HepG2 (cell line): ENCODE results near the gene PTTG1IP2. TPM values are rescaled to one million over a fixed set of nuclear protein-coding genes. Genes with fewer than 3 reads are reported as not detected.

ENCODE experiments used
- ATAC-seq: fragments of 200-7000 bp; cut with Tn5 transposase; 3 replicates; pipeline ENCODE4 v1.9.1; 2020; ENCODE audit warnings: mild to moderate bottlenecking, moderate library complexity
- BruUV-seq: library from RNA; stranded (reverse); fragments of 400-500 nt; replicated peaks from 2 replicates; lab custom pipeline; 2021; lab: Mats Ljungman, UMichigan
- CTCF ChIA-PET: fragments of 300-600 bp; formaldehyde crosslinking; extraction: SDS; loops from one replicate; lab custom pipeline; 2021; ENCODE audit warnings: low total read pairs, inconsistent platforms, low intra/inter-chr PET ratio; lab: Yijun Ruan, JAX
- POLR2A ChIA-PET: fragments of 350-600 bp; sonication (Branson Sonifier 250); formaldehyde crosslinking; loops from one replicate; lab custom pipeline; 2020; ENCODE audit warnings: antibody characterized with exemption, inconsistent platforms; lab: Yijun Ruan, JAX
- DNase-seq: peaks from one replicate; pipeline ENCODE4 v3.0.0-alpha.2; 2015; ENCODE audit warnings: low spot score
- FAIRE-seq: peaks from 3 replicates; lab custom pipeline; 2011; peaks lifted over from hg19 to GRCh38; lab: Jason Lieb, UNC
- H2AFZ ChIP-seq: one replicate; pipeline ENCODE4 v1.6.1; 2011; ENCODE audit warnings: low read length, inconsistent platforms
- H3K27ac ChIP-seq: fragments of 300-600 bp; 3 replicates; pipeline ENCODE4 v1.8.0; 2011; ENCODE audit warnings: mixed run types, mild to moderate bottlenecking, mixed read lengths, low read length, inconsistent platforms; ENCODE audit not compliant: insufficient read depth; ENCODE audit errors: extremely low read length
- H3K27me3 ChIP-seq, 2 experiments: fragments of 200-600 bp in 1 of 2; 2 replicates in 1 of 2; 3 replicates in 1 of 2; pipeline versions ENCODE4 v1.6.0 to v1.8.0; 2011; ENCODE audit warnings: low read length in 2 of 2, mild to moderate bottlenecking in 2 of 2, moderate library complexity in 2 of 2, inconsistent platforms in 1 of 2; ENCODE audit not compliant: insufficient read depth in 2 of 2, control insufficient read depth in 1 of 2
- H3K36me3 ChIP-seq, 2 experiments: fragments of 200-600 bp in 1 of 2; replicated peaks in 1 of 2; 2 replicates in 1 of 2; 3 replicates in 1 of 2; pipeline versions ENCODE4 v1.5.1 to v1.8.0; 2011; ENCODE audit warnings: low read length in 2 of 2, inconsistent platforms in 1 of 2; ENCODE audit not compliant: insufficient read depth in 2 of 2, control insufficient read depth in 1 of 2
- H3K4me1 ChIP-seq: 2 replicates; pipeline ENCODE4 v1.5.1; 2012; ENCODE audit warnings: low read length, inconsistent platforms; ENCODE audit not compliant: insufficient read depth
- H3K4me2 ChIP-seq: 2 replicates; pipeline ENCODE4 v1.6.0; 2011; ENCODE audit warnings: low read depth, low read length, inconsistent platforms
- H3K4me3 ChIP-seq, 3 experiments: fragments of 200-600 bp in 1 of 3; sonication (generic), shearing (Covaris generic) in 1 of 3; replicated peaks in 1 of 3; 2 replicates each; pipeline ENCODE4 v1.5.1; 2011 to 2016; ENCODE audit warnings: low read length in 3 of 3, inconsistent platforms in 2 of 3, low read depth in 2 of 3, mild to moderate bottlenecking in 2 of 3, control low read depth in 1 of 3, mixed read lengths in 1 of 3; ENCODE audit not compliant: insufficient read depth in 1 of 3
- H3K79me2 ChIP-seq: one replicate; pipeline ENCODE4 v1.6.1; 2011; ENCODE audit warnings: low read length, inconsistent platforms; ENCODE audit not compliant: insufficient read depth
- H3K9ac ChIP-seq: 2 replicates; pipeline ENCODE4 v1.6.0; 2011; ENCODE audit warnings: mild to moderate bottlenecking, low read depth, low read length, inconsistent platforms; ENCODE audit not compliant: insufficient read depth
- H3K9me3 ChIP-seq: 2 replicates; pipeline ENCODE4 v1.5.1; 2012; ENCODE audit warnings: mild to moderate bottlenecking, low read length
- H4K20me1 ChIP-seq: 2 replicates; pipeline ENCODE4 v1.6.0; 2011; ENCODE audit warnings: inconsistent platforms, mild to moderate bottlenecking, low read length, moderate library complexity; ENCODE audit not compliant: insufficient read depth
- AHDC1 ChIP-seq: sonication (generic); formaldehyde crosslinking; IDR thresholded peaks from 2 replicates; pipeline ENCODE4 v1.5.1; 2020; ENCODE audit warnings: mild to moderate bottlenecking, missing genetic modification reagents, borderline replicate concordance
- EP300 ChIP-seq, 3 experiments: sonication (generic) in 1 of 3; formaldehyde crosslinking in 1 of 3; IDR thresholded peaks; 2 replicates each; pipeline versions ENCODE4 v1.5.1 to v1.6.1; 2011 to 2020; ENCODE audit warnings: low read depth in 2 of 3, low read length in 2 of 3, borderline replicate concordance in 1 of 3, improper control_type of control experiment in 1 of 3, mild to moderate bottlenecking in 1 of 3, missing genetic modification reagents in 1 of 3, moderate library complexity in 1 of 3
- ERF ChIP-seq: IDR thresholded peaks from 2 replicates; pipeline ENCODE4 v1.6.1; 2018; ENCODE audit warnings: missing biosample characterization, missing genetic modification reagents
- HES4 ChIP-seq: sonication (generic); formaldehyde crosslinking; IDR thresholded peaks from 2 replicates; pipeline ENCODE4 v1.9.0; 2021; ENCODE audit warnings: mild to moderate bottlenecking, missing genetic modification reagents, borderline replicate concordance
- KLF15 ChIP-seq: sonication (generic); formaldehyde crosslinking; IDR thresholded peaks from 2 replicates; pipeline ENCODE4 v1.8.1; 2023; ENCODE audit warnings: borderline replicate concordance, mild to moderate bottlenecking, inconsistent platforms, missing genetic modification reagents, mixed read lengths
- MATR3 ChIP-seq: sonication (generic); formaldehyde crosslinking; IDR thresholded peaks from 2 replicates; pipeline ENCODE4 v1.4.0; 2020; ENCODE audit warnings: missing genetic modification reagents
- NPAS2 ChIP-seq: sonication (generic); formaldehyde crosslinking; IDR thresholded peaks from 2 replicates; pipeline ENCODE4 v1.8.0; 2022; ENCODE audit warnings: mild to moderate bottlenecking, missing genetic modification reagents, borderline replicate concordance
- PAF1 ChIP-seq: IDR thresholded peaks from 2 replicates; pipeline ENCODE4 v1.6.1; 2016; ENCODE audit warnings: missing genetic modification reagents, missing compliant biosample characterization
- POLR2AphosphoS5 ChIP-seq: IDR thresholded peaks from 2 replicates; pipeline ENCODE4 v1.6.1; 2012; ENCODE audit warnings: low read depth, low read length
- PRDM15 ChIP-seq: sonication (generic); formaldehyde crosslinking; IDR thresholded peaks from 2 replicates; pipeline ENCODE4 v1.4.0; 2020; ENCODE audit warnings: missing genetic modification reagents
- SMAD9 ChIP-seq: sonication (generic); formaldehyde crosslinking; IDR thresholded peaks from 2 replicates; pipeline ENCODE4 v1.5.1; 2020; ENCODE audit warnings: mild to moderate bottlenecking, missing genetic modification reagents
- YEATS4 ChIP-seq: sonication (generic); formaldehyde crosslinking; IDR thresholded peaks from 2 replicates; pipeline ENCODE4 v1.4.0; 2020; ENCODE audit warnings: missing genetic modification reagents, borderline replicate concordance
- ZMYM2 ChIP-seq: sonication (generic); formaldehyde crosslinking; IDR thresholded peaks from 2 replicates; pipeline ENCODE4 v1.8.0; 2022; ENCODE audit warnings: mild to moderate bottlenecking, missing genetic modification reagents
- ZNF557 ChIP-seq: sonication (generic); formaldehyde crosslinking; IDR thresholded peaks from 2 replicates; pipeline ENCODE4 v1.4.0; 2020; ENCODE audit warnings: missing genetic modification reagents
- WGBS: methylation state at CpG from one replicate; pipeline ENCODE4 v1.1.6; 2017; ENCODE audit warnings: low lambda C conversion rate; 5-methylcytosine and 5-hydroxymethylcytosine counted together
- in situ Hi-C: cut with HindIII; loops from 2 replicates; pipeline ENCODE4 v1.10.0; 2017; ENCODE audit warnings: low pct_unique_long_range_greater_than_20kb; ENCODE audit not compliant: extremely low pct_ligation_motif_present
- intact Hi-C: fragments of 100-400 bp; cut with micrococcal nuclease; formaldehyde crosslinking; loops from one replicate; pipeline ENCODE4 v1.10.0; 2022; ENCODE audit not compliant: unreplicated experiment
- polyA plus RNA-seq, 8 experiments: library from polyadenylated mRNA; depleted of rRNA in 3 of 8; stranded (reverse) in 7 of 8; unstranded in 1 of 8; fragments of >200 nt; fragmentation: Illumina TruSeq in 4 of 8; extraction: Trizol in 4 of 8; gene quantifications; 2 replicates each; pipeline versions ENCODE4 v1.2.1 to v1.2.3, GENCODE V29; 2011 to 2016; ENCODE audit warnings: low read depth in 4 of 8, missing spikeins in 1 of 8, mixed read lengths in 1 of 8; ENCODE audit not compliant: insufficient read depth in 1 of 8
- total RNA-seq, 5 experiments: library from RNA; depleted of rRNA; stranded (reverse); fragments of >200 nt; fragmentation: Illumina TruSeq; extraction: Trizol; gene quantifications; 2 replicates each; pipeline ENCODE4 v1.2.3, GENCODE V29; 2016; ENCODE audit warnings: low read depth in 1 of 5

Gene PTTG1IP2
- total and polyA plus RNA-seq, 2 of the 13 experiments (the other 11 are each of a cell fraction or from before 2014, with no cell fraction given): not detected

GRCh38 chr7:90474284-90475210 is 5.1 kb downstream of the PTTG1IP2 start:
- Histone ChIP-seq H3K4me1 (no peaks in the 10 kb centered on the region), H3K27ac (no peak overlapping the region), H3K4me2 (no peak overlapping the region), H3K79me2 (no peaks in the 10 kb centered on the region), H3K4me3 (no peak overlapping the region), H4K20me1 (no peaks in the 10 kb centered on the region), H3K36me3 (no peaks in the 10 kb centered on the region), H3K9me3 (no peaks in the 10 kb centered on the region), H2AFZ (no peak overlapping the region), H3K27me3 (no peaks in the 10 kb centered on the region), H3K9ac (no peak overlapping the region)
- intact Hi-C loops (no loop called here), in situ Hi-C loops (no loop called here)
- CTCF ChIA-PET: no interaction called here
- POLR2A ChIA-PET: no interaction called here
- FAIRE-seq: no peak
- WGBS: 0% methylated on average over 2 of the region's 2 CpGs
- BruUV-seq: no TSS peak
- no peak for DNase-seq
- ATAC-seq: no peak
- TF ChIP-seq PAF1 (CRISPR knock-in tag) (no peak), SMAD9 (CRISPR knock-in tag) (no peak), KLF15 (no peak), PRDM15 (CRISPR knock-in tag) (no peak), AHDC1 (CRISPR knock-in tag) (no peak), NPAS2 (CRISPR knock-in tag) (no peak), ERF (no peak), POLR2AphosphoS5 (no peak), EP300 (IDR thresholded peaks at IDR 0.05; ENCODE audit: low read depth in 2 of 2, low read length in 2 of 2) (no peak), EP300 (CRISPR knock-in tag; IDR thresholded peaks at IDR 0.05; ENCODE audit: borderline replicate concordance) (no peak), ZNF557 (CRISPR knock-in tag) (no peak), MATR3 (CRISPR knock-in tag) (no peak), HES4 (CRISPR knock-in tag) (no peak), YEATS4 (CRISPR knock-in tag) (no peak), ZMYM2 (CRISPR knock-in tag) (no peak)
